Peyer's patch (tissue), 4 donors: Measurements from ENCODE around the gene MYO1B. TPM values are rescaled to one million over a fixed set of nuclear protein-coding genes. Genes with fewer than 3 reads are reported as not detected.

Experiments
- DNase-seq, 3 donors: peaks; one replicate each; pipeline ENCODE4 v3.0.0-alpha.2; 2017 to 2019
- H3K27ac ChIP-seq, 4 donors: fragments of 200-600 bp; sonication (generic); one replicate each; pipeline ENCODE4 v1.5.1; 2016 to 2019
- H3K27me3 ChIP-seq, 2 donors: fragments of 200-600 bp; sonication (generic); one replicate each; pipeline ENCODE4 v1.5.1; 2019
- H3K36me3 ChIP-seq, 3 donors: fragments of 200-600 bp; sonication (generic); one replicate each; pipeline ENCODE4 v1.5.1; 2016 to 2019
- H3K4me1 ChIP-seq, 4 donors: fragments of 200-600 bp; sonication (generic); one replicate each; pipeline ENCODE4 v1.5.1; 2016 to 2019
- H3K4me3 ChIP-seq, 4 donors: fragments of 200-600 bp; sonication (generic); 1 replicate in 3 of 4; 2 replicates in 1 of 4; pipeline ENCODE4 v1.5.1; 2016 to 2019; ENCODE audit warnings: mild to moderate bottlenecking in 1 of 4
- H3K9me3 ChIP-seq, 4 donors: fragments of 200-600 bp; sonication (generic); one replicate each; pipeline ENCODE4 v1.5.1; 2016 to 2019; ENCODE audit warnings: mild to moderate bottlenecking in 1 of 4
- CTCF ChIP-seq, 6 experiments: fragments of 450-650 bp in 4 of 6; fragments of 200-600 bp in 2 of 6; sonication (generic) in 1 of 6; IDR thresholded peaks; one replicate each; pipeline ENCODE4 v1.5.1; 2017 to 2019; ENCODE audit warnings: antibody characterized with exemption in 6 of 6, mild to moderate bottlenecking in 3 of 6, moderate library complexity in 1 of 6
- POLR2A ChIP-seq, 2 donors: fragments of 450-650 bp; IDR thresholded peaks; one replicate each; pipeline ENCODE4 v1.5.1; 2017; ENCODE audit warnings: antibody characterized with exemption in 2 of 2, mild to moderate bottlenecking in 2 of 2, moderate library complexity in 2 of 2
- total RNA-seq, 4 donors: library from RNA; depleted of rRNA; stranded (reverse); fragments of >200 nt; gene quantifications; one replicate each; pipeline ENCODE4 v1.1.0, GENCODE V29; 2016

The MYO1B gene
- total RNA-seq, 4 donors from 2014 or later = 13.1 to 25.5 (median 19.4) TPM

GRCh38 chr2:191369034-191369433 lies 123.8 kb downstream of the MYO1B start:
- no peak overlapping the region for H3K4me3 ChIP-seq
- no peak for DNase-seq
- H3K36me3 ChIP-seq = no peaks in the 10 kb centered on the region
- no peaks in the 10 kb centered on the region for H3K9me3 ChIP-seq
- H3K4me1 ChIP-seq = no peaks in the 10 kb centered on the region
- peak in 3 of 6 experiments; percentile 26 to 29 (median 26) for TF ChIP-seq CTCF (IDR thresholded peaks at IDR 0.05)
- no peak for TF ChIP-seq POLR2A (IDR thresholded peaks at IDR 0.05)
- no peak overlapping the region for H3K27ac ChIP-seq
- no peaks in the 10 kb centered on the region for H3K27me3 ChIP-seq

- Histone ChIP-seq H3K9me3 (no peaks in the 10 kb centered on the region), H3K36me3 (no peaks in the 10 kb centered on the region), H3K4me3 (no peak overlapping the region), H3K27me3 (no peaks in the 10 kb centered on the region), H3K27ac (no peak overlapping the region), H3K4me1 (peaks cover 0 to 22% (median 2%) of the 10 kb centered on the region in 4 donors)
- DNase-seq = no peak
- TF ChIP-seq CTCF (IDR thresholded peaks at IDR 0.05) (no peak), POLR2A (IDR thresholded peaks at IDR 0.05) (no peak)
These were observed 129.2 kb downstream of the MYO1B start for GRCh38 chr2:191374366-191374765.

- Histone ChIP-seq H3K4me1 (peaks cover 0 to 23% (median 2%) of the 10 kb centered on the region in 4 donors), H3K27me3 (no peaks in the 10 kb centered on the region), H3K9me3 (no peaks in the 10 kb centered on the region), H3K36me3 (no peaks in the 10 kb centered on the region), H3K4me3 (no peak overlapping the region), H3K27ac (no peak overlapping the region)
- TF ChIP-seq CTCF (IDR thresholded peaks at IDR 0.05) = no peak
- no peak for DNase-seq
These were observed 129.7 kb downstream of the MYO1B start for GRCh38 chr2:191374939-191375338.

GRCh38 chr2:191376981-191377629 lies 131.9 kb downstream of the MYO1B start:
- TF ChIP-seq POLR2A (IDR thresholded peaks at IDR 0.05) = no peak
- no peak for TF ChIP-seq CTCF (IDR thresholded peaks at IDR 0.05)
- H3K27ac ChIP-seq = peak overlapping the region in 2 of 4 donors; percentile 6 to 26
- H3K9me3 ChIP-seq = no peaks in the 10 kb centered on the region
- DNase-seq = peak; percentile 23 to 83 (median 60)
- no peak overlapping the region for H3K4me3 ChIP-seq
- peaks cover 0 to 23% (median 2%) of the 10 kb centered on the region in 4 donors for H3K4me1 ChIP-seq
- no peaks in the 10 kb centered on the region for H3K36me3 ChIP-seq
- H3K27me3 ChIP-seq = no peaks in the 10 kb centered on the region

GRCh38 chr2:191379375-191379774 lies 134.2 kb downstream of the MYO1B start:
- Histone ChIP-seq H3K27me3 (no peaks in the 10 kb centered on the region), H3K36me3 (no peaks in the 10 kb centered on the region), H3K27ac (no peak overlapping the region), H3K4me3 (no peak overlapping the region), H3K4me1 (peaks cover 0 to 23% (median 2%) of the 10 kb centered on the region in 4 donors), H3K9me3 (no peaks in the 10 kb centered on the region)
- TF ChIP-seq POLR2A (IDR thresholded peaks at IDR 0.05) (no peak), CTCF (IDR thresholded peaks at IDR 0.05) (no peak)
- DNase-seq = no peak
